Loucy (cell line): ENCODE data around the gene FXYD2.

Experiments
- H2AFZ ChIP-seq: fragments of 200-600 bp; sonication (generic); 2 replicates; pipeline ENCODE4 v1.6.0; 2016; ENCODE audit warnings: antibody characterized with exemption, mild to moderate bottlenecking, low read length, moderate library complexity
- H3F3A ChIP-seq: fragments of 200-600 bp; 2 replicates; pipeline ENCODE4 v1.6.0; 2016; ENCODE audit warnings: antibody characterized with exemption, low read depth, mild to moderate bottlenecking
- H3K27me3 ChIP-seq: fragments of 200-600 bp; sonication (generic); 2 replicates; pipeline ENCODE4 v1.6.1; 2014; ENCODE audit warnings: low read length, mild to moderate bottlenecking; ENCODE audit not compliant: insufficient read depth, poor library complexity, severe bottlenecking
- H3K36me3 ChIP-seq: fragments of 200-600 bp; sonication (generic); 2 replicates; pipeline ENCODE4 v1.6.1; 2016; ENCODE audit warnings: low read length; ENCODE audit not compliant: insufficient read depth
- H3K4me1 ChIP-seq: fragments of 200-600 bp; sonication (generic); 2 replicates; pipeline ENCODE4 v1.5.1; 2014; ENCODE audit warnings: low read length, mild to moderate bottlenecking; ENCODE audit not compliant: insufficient read depth, poor library complexity, severe bottlenecking
- H3K4me2 ChIP-seq: fragments of 200-600 bp; sonication (generic); 2 replicates; pipeline ENCODE4 v1.6.0; 2014; ENCODE audit warnings: antibody characterized with exemption, low read length, low read depth, mild to moderate bottlenecking; ENCODE audit not compliant: poor library complexity, severe bottlenecking
- H3K4me3 ChIP-seq: fragments of 200-600 bp; sonication (generic); 2 replicates; pipeline ENCODE4 v1.5.1; 2014; ENCODE audit warnings: low read length, mild to moderate bottlenecking, mixed read lengths; ENCODE audit not compliant: poor library complexity, severe bottlenecking
- H3K79me2 ChIP-seq: fragments of 200-600 bp; sonication (generic); 2 replicates; pipeline ENCODE4 v1.6.1; 2014; ENCODE audit warnings: low read length; ENCODE audit not compliant: insufficient read depth
- H3K9ac ChIP-seq: fragments of 200-600 bp; sonication (generic); 2 replicates; pipeline ENCODE4 v1.6.0; 2014; ENCODE audit warnings: mild to moderate bottlenecking, low read depth, low read length, moderate library complexity; ENCODE audit not compliant: poor library complexity, severe bottlenecking
- H3K9me2 ChIP-seq: fragments of 200-600 bp; sonication (generic); replicated peaks from 2 replicates; pipeline ENCODE4 v1.6.1; 2016; ENCODE audit warnings: low read depth, low read length, mixed read lengths
- H3K9me3 ChIP-seq: fragments of 200-600 bp; sonication (generic); 2 replicates; pipeline ENCODE4 v1.6.1; 2014; ENCODE audit warnings: mild to moderate bottlenecking, antibody characterized with exemption, low read length, low read depth; ENCODE audit not compliant: insufficient read depth
- H4K20me1 ChIP-seq: fragments of 200-600 bp; sonication (generic); 2 replicates; pipeline ENCODE4 v1.6.0; 2014; ENCODE audit warnings: antibody characterized with exemption, low read length, mild to moderate bottlenecking; ENCODE audit not compliant: insufficient read depth, poor library complexity, severe bottlenecking
- CTCF ChIP-seq: fragments of 200-600 bp; sonication (generic); conservative IDR thresholded peaks from 2 replicates; pipeline ENCODE4 v1.5.1; 2014; ENCODE audit warnings: mild to moderate bottlenecking, antibody characterized with exemption, low read length
- EZH2phosphoT487 ChIP-seq: fragments of 200-600 bp; IDR thresholded peaks from 2 replicates; pipeline ENCODE4 v1.6.1; 2018; ENCODE audit warnings: antibody characterized with exemption, mild to moderate bottlenecking, moderate library complexity, borderline replicate concordance

FXYD2 gene

GRCh38 chr11:117806846-117807245 lies 17.7 kb downstream of the FXYD2 start:
- Histone ChIP-seq H3K9ac (no peak overlapping the region), H4K20me1 (no peaks in the 10 kb centered on the region), H3K9me3 (no peaks in the 10 kb centered on the region), H3K4me3 (no peak overlapping the region), H3K36me3 (no peaks in the 10 kb centered on the region), H3K9me2 (no peaks in the 10 kb centered on the region), H3K27me3 (no peaks in the 10 kb centered on the region), H3K79me2 (no peaks in the 10 kb centered on the region), H3K4me2 (no peak overlapping the region), H3K4me1 (no peaks in the 10 kb centered on the region), H3F3A (no peaks in the 10 kb centered on the region), H2AFZ (no peak overlapping the region)
- TF ChIP-seq EZH2phosphoT487 = no peak
- no peak for TF ChIP-seq CTCF

DNA sequence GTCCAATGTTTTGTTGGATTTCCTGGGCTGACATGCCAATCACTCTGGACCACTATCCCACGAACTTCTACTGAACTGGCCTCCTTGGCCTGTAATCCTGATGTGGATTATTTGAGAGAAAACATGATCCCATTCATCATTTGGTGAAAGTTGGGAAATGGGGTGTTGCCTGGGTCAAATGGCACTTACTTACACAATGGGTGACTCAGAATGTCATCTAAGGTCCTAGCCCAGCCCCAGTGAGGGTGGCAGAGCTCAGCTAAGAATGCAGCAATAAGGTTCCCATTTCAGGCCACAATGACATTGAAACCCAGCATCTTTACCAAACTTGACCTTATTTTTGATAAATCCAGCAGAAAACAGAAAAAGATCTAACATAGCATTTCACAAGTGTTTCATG lies 19.5 kb downstream of the FXYD2 start:
- no peak overlapping the region for H2AFZ ChIP-seq
- H3F3A ChIP-seq = no peaks in the 10 kb centered on the region
- no peaks in the 10 kb centered on the region for H3K79me2 ChIP-seq
- H3K27me3 ChIP-seq = no peaks in the 10 kb centered on the region
- H3K9me3 ChIP-seq = no peaks in the 10 kb centered on the region
- no peak overlapping the region for H3K4me2 ChIP-seq
- H3K4me3 ChIP-seq = no peak overlapping the region
- H3K9ac ChIP-seq = no peak overlapping the region
- no peaks in the 10 kb centered on the region for H4K20me1 ChIP-seq
- TF ChIP-seq EZH2phosphoT487 = no peak
- no peak for TF ChIP-seq CTCF
- no peaks in the 10 kb centered on the region for H3K36me3 ChIP-seq
- H3K9me2 ChIP-seq = no peaks in the 10 kb centered on the region
- H3K4me1 ChIP-seq = no peaks in the 10 kb centered on the region

- TF ChIP-seq EZH2phosphoT487 = no peak
- no peak for TF ChIP-seq CTCF
- no peaks in the 10 kb centered on the region for H3K9me3 ChIP-seq
- no peaks in the 10 kb centered on the region for H3K27me3 ChIP-seq
- no peak overlapping the region for H3K4me3 ChIP-seq
- H3K9me2 ChIP-seq = no peaks in the 10 kb centered on the region
- no peak overlapping the region for H3K9ac ChIP-seq
- no peaks in the 10 kb centered on the region for H3K79me2 ChIP-seq
- no peak overlapping the region for H3K4me2 ChIP-seq
- H3F3A ChIP-seq = no peaks in the 10 kb centered on the region
- H2AFZ ChIP-seq = no peak overlapping the region
- no peaks in the 10 kb centered on the region for H3K36me3 ChIP-seq
- H4K20me1 ChIP-seq = no peaks in the 10 kb centered on the region
- H3K4me1 ChIP-seq = no peaks in the 10 kb centered on the region
Measured at GRCh38 chr11:117803896-117804295, 20.6 kb downstream of the FXYD2 start.
